Activated T-helper 1 cell treated with anti-CD3 and anti-CD28 coated beads, Interleukin-2, amount 50 U/mL, for 16 hours (primary cell): Measurements from ENCODE around the gene CATSPERE.
A peak's percentile ranks its signal among the peaks of the same experiment; 100 is the strongest.

Source experiments
- DNase-seq, 2 donors: peaks; one replicate each; pipeline ENCODE4 v3.0.0-alpha.2; 2020; ENCODE audit warnings: low read depth in 1 of 2, low spot score in 1 of 2

Gene CATSPERE

DNA sequence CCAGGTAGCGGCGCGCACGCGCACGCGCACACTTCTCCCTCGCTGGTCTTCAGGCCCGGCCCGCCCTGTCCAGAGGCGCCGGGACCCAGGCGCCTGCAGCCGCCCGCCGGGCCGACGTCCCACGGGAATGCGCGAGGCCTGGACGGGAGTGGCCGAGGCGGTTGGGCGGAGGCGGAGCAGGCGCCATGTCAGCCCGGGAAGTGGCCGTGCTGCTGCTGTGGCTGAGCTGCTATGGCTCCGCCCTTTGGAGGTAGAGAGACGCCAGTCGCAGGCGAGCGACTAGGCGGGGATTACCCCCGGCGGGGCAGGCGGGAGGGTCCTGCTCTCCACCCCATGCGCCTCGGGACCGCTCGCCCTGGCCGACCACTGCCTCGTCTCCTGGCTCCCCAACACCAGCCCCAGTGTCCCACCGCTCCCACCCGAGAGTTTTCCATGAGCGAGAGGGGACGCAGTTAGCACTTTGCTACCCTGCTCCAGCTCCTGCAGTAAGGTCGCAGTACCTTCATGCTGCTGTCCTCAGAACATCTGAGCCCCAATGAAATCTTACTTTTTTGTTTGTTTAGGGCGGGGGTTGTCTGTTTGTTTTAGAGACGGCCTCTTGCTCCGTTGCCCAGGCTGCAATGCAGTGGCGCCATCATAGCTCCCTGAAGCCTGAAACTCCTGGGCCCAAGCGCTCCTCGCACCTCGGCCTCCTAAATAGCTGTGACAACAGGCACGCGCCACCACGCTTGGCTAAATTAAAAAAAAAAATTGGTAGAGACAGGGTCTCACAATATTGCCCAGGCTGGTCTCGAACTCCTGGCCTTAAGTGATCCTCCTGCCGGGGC lies at the start of gene CATSPERE:
Gene CATSPERE (plus strand): TSS at position 29 of the 827 bp plus-strand sequence. CDS start 157 bp downstream, at position 186.
- peak; percentile 41 to 62 for DNase-seq

DNA sequence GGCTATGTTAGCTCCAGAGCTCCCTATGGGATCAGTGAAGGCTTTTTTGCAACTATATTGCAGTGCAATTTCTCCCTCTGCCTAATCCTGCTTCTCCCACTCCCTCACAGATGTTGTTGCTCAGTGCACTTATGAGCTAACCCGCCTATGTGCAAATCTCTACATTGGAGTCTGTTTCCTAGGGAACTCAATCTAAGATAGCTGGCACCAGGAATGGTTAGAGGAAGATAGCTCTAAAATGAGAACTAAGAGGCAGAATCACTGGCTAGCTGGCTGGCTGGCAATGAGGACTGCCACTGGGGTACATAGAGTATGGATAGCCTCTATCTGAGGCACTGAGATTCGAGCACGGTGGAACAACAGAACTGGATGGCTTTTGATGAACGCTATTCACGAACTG lies 48.9 kb upstream of the CATSPERE start:
- DNase-seq, result no peak

DNA sequence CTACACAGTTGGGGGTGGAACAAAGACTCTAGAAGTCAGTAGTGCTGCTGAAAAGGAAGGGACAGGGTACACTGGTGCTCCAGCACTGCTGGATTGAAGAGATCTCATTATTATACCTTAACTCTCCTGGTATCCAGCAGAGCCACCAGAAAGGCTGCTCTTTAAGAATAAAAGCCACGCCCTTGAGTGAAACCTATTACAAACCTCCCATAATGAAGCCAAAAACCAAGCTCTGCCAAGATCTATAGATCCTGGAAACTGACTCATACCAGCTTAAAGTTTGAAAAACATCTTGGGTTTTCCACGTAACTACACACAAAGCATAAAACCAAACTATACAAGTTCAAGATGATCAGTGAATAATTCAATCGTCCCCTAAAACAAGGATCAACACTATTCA lies 47.3 kb upstream of the CATSPERE start:
- DNase-seq, result no peak

DNA sequence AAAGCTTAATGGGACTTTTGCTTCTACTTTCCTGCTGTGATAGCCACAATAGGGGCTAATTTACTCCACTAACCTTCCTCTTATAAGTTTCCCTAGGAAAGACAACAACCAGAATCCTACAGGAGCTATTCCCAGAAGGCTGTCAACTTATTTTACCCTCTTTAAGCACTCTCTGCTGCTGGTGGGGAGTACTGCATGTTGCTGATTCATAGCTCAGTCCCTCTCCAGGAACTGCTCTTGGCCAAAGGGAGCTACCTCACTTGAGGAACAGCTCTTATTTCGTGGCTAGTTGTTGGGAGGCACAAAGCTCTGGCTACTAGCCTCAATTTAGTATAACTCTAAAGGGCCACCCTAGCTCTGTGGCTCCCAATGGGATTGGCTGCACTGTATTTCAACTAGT lies 46.5 kb upstream of the CATSPERE start:
- no peak for DNase-seq

- DNase-seq, result no peak
Measured at GRCh38 chr1:244419024-244419423, 42.0 kb upstream of the CATSPERE start.

GRCh38 chr1:244422174-244422573 lies 38.9 kb upstream of the CATSPERE start:
- DNase-seq, result no peak

- no peak for DNase-seq
Measured at GRCh38 chr1:244424649-244425334, 36.3 kb upstream of the CATSPERE start.

- DNase-seq, result no peak
Measured at GRCh38 chr1:244427647-244428046, 33.4 kb upstream of the CATSPERE start.

GRCh38 chr1:244429818-244430217 lies 31.3 kb upstream of the CATSPERE start:
- no peak for DNase-seq

- no peak for DNase-seq
Measured at GRCh38 chr1:244431166-244431565, 29.9 kb upstream of the CATSPERE start.

GRCh38 chr1:244435562-244436205 lies 25.4 kb upstream of the CATSPERE start:
- DNase-seq, result no peak

GRCh38 chr1:244436336-244437085 lies 24.6 kb upstream of the CATSPERE start:
- no peak for DNase-seq

GRCh38 chr1:244437086-244437468 lies 24.0 kb upstream of the CATSPERE start:
- no peak for DNase-seq

DNA sequence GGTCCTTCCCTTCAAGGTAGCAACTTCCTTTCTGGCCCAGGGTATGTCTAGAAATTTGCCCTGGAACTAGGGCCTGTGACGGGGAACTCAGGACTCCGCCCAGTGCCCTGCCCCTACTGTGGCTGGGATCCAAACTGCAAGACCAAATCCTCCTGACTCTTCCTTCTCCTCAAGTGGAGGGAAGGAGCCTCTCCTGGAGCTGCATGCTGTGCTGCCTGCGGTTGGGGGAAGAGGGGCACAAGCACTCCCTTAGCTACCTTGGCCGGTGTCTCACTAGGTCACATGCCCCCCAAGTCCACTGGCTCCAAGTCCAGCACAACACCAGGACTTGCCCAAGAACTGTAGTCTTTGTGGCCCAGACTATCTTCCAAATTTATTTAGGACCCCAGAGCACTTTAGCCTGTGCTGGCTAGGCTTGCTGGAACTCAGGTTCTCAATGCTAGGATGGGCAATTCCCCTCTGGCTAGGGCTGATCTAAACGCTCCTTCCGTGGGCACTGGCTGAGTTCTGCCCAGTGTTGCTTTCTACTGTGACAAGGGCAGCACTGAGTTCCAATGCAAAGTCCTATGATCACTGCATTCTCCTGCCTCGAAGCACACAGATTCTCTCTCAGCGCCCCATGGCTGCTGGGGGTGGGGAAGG lies 21.6 kb upstream of the CATSPERE start:
- DNase-seq, result no peak

GRCh38 chr1:244442850-244443249 lies 18.2 kb upstream of the CATSPERE start:
- DNase-seq, result no peak

DNA sequence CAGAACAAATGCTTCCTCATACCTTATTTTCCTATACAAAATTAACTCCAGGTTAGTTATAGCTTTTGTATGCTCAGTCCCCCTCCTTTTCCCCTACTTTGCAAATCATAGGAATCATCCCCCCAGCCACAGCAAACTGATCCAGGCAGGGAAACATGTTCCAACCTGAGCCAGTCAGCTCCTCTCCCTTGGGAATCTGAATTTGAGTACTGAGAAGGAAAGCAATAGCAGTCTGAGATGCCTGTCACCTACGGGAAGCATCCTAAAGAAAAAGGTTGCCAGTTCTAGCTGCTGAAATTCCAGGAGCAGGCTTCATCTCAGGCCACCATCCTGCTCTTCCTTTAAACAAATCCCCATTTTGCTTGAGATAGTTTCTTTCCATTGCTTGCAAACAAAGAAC lies 16.2 kb upstream of the CATSPERE start:
- DNase-seq, result no peak

DNA sequence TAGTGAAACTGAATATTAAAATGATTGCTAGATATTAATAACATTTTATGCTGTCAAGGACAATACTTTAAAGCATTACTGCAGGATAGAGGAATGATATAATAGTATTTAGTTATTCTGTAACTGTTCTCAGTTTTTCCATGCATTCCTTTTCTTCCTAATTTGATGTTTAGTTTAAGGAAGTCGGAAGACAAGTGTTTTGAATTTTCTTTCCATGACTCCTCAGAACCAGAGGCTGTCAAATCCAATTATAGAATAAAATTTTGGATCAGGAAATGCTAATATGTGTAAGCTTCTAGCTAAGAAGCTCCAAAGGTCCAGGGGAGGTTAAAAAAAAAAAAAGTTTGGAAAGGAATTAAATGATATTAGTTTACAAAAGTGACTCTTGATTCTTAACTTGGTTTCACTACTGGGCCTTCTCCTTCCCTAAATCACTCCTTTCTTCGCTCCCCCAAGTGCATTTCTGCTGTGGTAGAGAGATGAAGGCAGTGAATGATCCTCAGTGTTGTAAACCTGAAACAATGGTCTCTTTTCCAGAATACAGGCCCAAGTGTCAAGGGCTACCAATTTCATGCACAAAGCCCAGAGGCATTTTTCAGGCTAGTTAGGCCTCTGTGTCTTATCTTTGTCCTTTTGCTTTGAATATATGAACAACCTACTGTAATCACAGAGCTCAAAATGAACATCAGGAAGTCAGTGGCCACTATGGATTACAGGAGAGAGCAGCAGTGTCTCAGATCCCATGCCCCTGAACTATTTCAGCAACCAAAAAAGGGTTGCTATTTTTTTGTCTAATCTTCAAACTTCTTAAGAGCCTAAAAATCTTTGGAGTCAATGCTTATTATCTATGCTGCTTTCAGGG lies 15.5 kb upstream of the CATSPERE start:
- no peak for DNase-seq

DNA sequence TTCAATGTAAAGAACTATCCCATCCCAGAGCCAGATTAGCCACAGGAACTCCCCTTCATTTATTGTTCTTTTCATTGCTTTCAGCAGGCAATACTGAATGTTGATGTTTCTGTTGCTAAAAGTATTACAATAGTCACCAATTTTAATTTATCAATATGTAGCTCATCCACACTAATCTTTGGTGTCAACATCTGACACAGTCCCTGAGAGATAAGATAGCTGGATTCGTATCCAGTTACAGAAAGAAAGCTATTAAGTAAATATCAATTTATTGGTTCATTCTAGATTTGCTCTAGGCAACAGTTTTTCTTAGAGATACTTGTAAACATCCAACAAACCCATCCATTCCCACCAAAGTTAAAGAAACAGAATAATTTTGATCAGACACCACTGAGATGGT lies 14.0 kb upstream of the CATSPERE start:
- no peak for DNase-seq

GRCh38 chr1:244447552-244447951 lies 13.5 kb upstream of the CATSPERE start:
- DNase-seq, result no peak
